K562 (cell line): Measurements from ENCODE around the gene AJAP1.

ENCODE experiments used
- KDM1A ChIP-seq, 2 experiments: fragments of 450-650 bp; IDR thresholded peaks; 2 replicates each; pipeline ENCODE4 v1.6.1; 2016; ENCODE audit warnings: mild to moderate bottlenecking in 2 of 2
- ZNF274 ChIP-seq: IDR thresholded peaks from 2 replicates; pipeline ENCODE4 v1.6.1; 2011; ENCODE audit warnings: low read depth, mild to moderate bottlenecking, low read length, moderate library complexity, borderline replicate concordance

- TF ChIP-seq ZNF274 (no peak), KDM1A (IDR thresholded peaks at IDR 0.05) (no peak)
These were observed 87.5 kb downstream of the AJAP1 start for GRCh38 chr1:4741876-4742423.
